RPMI8226 (cell line): ENCODE data around the gene CDC42EP2.
A peak's percentile ranks its signal among the peaks of the same experiment; 100 is the strongest.

Source experiments
- DNase-seq: peaks from one replicate; pipeline ENCODE4 v3.0.0-alpha.2; 2015

Gene CDC42EP2

GRCh38 chr11:65298131-65298535 lies 16.5 kb upstream of the CDC42EP2 start:
- DNase-seq: no peak

- no peak for DNase-seq
Observed at GRCh38 chr11:65298655-65299179, 15.9 kb upstream of the CDC42EP2 start.

DNA sequence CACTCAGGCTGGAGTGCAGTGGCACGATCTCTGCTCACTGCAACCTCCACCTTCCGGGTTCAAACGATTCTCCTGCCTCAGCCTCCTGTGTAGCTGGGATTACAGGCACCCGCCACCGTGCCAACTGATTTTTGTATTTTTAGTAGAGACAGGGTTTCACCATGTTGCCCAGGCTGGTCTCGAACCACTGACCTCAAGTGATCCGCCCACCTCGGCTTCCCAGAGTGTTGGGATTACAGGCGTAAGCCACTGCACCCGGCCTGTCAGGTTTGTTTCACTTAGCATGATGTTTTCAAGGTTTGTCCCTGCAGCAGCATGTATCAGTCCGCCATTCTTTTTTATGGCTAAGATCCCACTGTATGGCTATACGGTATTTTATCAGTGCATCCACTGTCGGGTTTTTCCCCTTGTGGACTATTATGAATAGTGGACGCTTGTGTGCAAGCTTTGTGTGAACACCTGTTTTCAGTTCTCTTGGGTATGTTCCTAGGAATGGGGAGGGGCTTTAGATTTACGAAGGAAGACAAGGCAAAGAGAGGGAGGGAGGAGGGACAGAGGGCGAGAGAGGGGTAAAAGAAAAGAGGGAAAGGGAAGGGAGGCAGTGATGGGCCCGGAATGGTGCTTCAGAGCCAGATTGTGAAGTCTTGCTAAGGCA lies 13.9 kb upstream of the CDC42EP2 start:
- DNase-seq: no peak

GRCh38 chr11:65301491-65302329 lies 13.0 kb upstream of the CDC42EP2 start:
- no peak for DNase-seq

DNA sequence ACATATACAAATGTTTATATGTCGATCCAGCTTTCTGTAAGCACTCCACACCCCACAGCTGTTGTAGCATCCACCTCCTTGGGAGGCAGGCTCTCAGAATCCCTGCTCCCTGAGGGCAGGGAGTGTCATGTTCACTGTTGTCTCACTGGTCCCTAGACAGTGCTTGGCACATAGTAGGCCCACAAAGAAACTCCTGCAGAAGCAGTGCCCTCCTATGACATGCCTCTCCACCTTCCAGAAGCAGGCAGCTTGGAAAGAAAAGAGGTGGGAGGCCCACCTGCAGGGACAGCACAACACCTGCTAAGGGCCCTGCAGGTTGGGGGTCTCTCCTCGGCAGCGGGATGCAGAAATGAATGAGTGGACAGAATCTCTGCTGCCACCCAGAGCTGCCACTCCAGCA lies 11.1 kb upstream of the CDC42EP2 start:
- DNase-seq: no peak

GRCh38 chr11:65304110-65304509 lies 10.6 kb upstream of the CDC42EP2 start:
- DNase-seq: no peak

GRCh38 chr11:65304613-65305012 lies 10.1 kb upstream of the CDC42EP2 start:
- no peak for DNase-seq

GRCh38 chr11:65305501-65306268 lies 9.0 kb upstream of the CDC42EP2 start:
- DNase-seq: no peak

- DNase-seq: no peak
Observed at GRCh38 chr11:65307298-65308229, 7.1 kb upstream of the CDC42EP2 start.

GRCh38 chr11:65308281-65308891 lies 6.3 kb upstream of the CDC42EP2 start:
- DNase-seq: no peak

GRCh38 chr11:65309006-65309405 lies 5.7 kb upstream of the CDC42EP2 start:
- no peak for DNase-seq

- DNase-seq: peak; percentile 81
Observed at GRCh38 chr11:65310215-65310614, 4.5 kb upstream of the CDC42EP2 start.

- DNase-seq: no peak
Observed at GRCh38 chr11:65310736-65311135, 3.9 kb upstream of the CDC42EP2 start.

- DNase-seq: no peak
Observed at GRCh38 chr11:65311170-65311678, 3.4 kb upstream of the CDC42EP2 start.

GRCh38 chr11:65315204-65315865 lies 669 bp downstream of the CDC42EP2 start:
- peak; percentile 87 for DNase-seq

DNA sequence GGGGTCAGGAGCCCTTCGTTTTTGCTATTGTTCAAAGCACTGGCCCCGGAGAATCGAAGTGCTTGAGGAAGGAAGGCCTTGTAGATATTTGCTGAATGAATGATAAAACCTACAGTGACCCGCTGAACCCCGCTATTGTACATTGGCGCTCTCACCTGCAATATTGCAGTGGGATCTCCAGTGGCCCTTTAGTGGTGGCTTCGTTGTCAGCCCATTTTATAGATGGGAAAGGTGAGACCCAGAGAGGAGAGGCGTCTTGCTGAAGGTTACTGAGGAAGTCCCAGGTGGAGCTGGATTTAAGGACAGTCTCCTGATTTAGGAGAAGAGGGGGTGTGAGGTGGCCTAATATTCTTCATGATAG lies 1.2 kb downstream of the CDC42EP2 start:
- DNase-seq: no peak

DNA sequence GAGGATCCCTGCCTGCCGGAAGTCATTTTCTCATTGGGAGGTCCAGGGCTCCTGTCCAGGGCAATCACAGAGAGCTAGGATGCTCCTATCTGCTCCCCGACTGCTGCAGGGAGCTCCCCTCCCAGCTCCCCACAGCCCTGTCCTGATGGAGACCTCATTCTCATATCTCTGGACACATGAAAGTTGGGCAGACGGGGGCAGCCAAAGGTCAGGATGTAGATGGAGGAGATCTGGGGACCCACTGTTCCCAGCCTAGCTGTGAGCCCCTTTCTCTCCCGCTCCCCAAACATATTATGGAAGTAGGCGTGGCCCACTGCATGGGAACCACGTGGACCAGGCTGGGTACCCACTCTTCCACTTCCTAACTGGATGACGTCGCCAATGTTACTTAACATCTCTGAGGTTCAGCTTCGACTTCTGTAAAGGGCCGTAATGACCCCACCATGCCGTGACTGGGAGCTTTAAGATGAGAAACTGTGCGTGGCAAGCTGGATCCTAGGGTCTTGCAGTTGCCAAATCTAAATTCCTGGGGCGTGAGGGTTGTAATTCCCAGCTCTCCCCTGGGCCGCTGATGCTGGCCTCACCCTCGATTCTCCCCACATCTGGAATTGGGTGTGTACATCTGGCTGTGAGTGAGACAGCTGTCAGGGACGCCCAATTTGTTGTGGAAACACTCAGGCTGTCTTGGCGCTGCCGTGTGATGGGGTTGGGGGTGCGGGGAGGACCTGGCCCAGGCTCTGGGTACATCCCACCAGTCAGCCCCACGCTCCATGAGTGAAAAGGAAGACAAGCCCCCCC lies 1.8 kb downstream of the CDC42EP2 start:
- DNase-seq: no peak

DNA sequence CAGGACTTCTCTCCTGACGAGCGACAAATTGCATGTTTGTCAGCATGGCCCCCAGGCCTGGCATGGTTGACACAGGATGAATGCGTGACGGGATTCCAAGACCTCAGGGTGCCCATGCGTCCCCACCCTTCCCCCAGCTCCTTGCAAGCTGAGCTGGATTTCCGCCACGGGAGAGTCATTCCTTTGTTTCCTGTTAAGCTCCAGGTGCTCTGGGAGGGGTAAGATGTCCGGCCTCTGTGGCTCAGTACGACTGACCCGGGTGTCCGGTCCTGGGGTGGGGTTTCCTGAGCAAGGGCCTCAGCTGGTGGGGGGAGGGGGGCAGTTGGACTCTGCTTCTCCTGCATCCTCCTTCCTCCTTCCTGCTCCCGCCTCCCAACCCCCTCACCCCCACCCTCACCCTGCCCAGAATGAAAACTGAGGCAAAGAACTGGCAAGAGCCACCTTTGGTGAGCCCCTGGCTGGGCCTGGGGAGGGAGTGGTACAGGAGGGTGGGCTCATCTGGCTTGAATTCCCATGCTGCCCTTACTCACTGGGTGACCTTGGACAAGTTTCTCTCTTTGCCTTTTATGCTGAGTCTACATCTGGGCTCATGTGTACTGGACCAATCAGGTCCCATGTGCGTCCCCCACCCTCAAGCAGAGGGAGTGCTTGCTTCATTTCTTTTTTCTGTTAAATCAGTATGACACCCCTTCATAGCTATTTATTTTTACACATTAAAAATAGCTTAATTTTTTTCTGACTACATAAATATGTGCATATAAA lies 2.5 kb downstream of the CDC42EP2 start:
- no peak for DNase-seq

DNA sequence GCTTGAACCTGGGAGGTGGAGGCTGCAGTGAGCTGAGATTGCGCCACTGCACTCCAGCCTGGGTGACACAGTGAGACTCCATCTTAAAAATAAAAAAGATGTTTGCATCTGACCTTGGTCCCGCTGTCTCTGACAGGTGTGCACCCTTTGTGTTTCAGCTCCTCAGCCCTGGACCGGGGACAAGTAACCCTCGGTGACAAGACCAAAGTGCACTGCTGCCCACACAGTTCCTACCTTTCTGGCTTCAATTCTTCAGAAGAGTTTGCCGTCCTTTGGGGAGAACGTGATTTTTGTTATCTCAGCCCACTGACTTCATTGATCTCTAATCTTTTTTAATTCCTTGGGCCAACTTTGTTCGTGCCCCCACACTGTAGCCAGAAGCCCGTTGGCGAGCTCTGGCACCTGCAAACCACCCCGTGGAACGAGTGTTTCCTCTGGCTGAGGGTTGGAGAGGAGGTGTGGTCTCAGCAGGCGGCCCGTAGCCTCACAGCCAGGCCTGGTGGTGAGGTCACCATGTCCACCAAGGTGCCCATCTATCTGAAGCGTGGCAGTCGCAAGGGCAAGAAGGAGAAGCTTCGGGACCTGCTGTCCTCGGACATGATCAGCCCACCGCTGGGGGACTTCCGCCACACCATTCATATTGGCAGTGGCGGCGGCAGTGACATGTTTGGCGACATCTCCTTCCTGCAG lies 5.9 kb downstream of the CDC42EP2 start:
- DNase-seq: no peak
